Progenitor cell of endocrine pancreas (in vitro differentiated cells): ENCODE data around the gene SPPL3. TPM values are rescaled to one million over a fixed set of nuclear protein-coding genes. Genes with fewer than 3 reads are reported as not detected.

Experiments used
- DNase-seq: peaks from one replicate; pipeline ENCODE4 v3.0.0; 2021; ENCODE audit warnings: low spot score; ENCODE audit not compliant: unreplicated experiment
- H3K27ac Mint-ChIP-seq: 2 replicates; pipeline ENCODE4 v1.8.0; 2021; ENCODE audit warnings: mild to moderate bottlenecking, moderate library complexity, mixed read lengths
- H3K27me3 Mint-ChIP-seq: 2 replicates; pipeline ENCODE4 v1.8.0; 2021; ENCODE audit warnings: mixed read lengths
- H3K36me3 Mint-ChIP-seq: 2 replicates; pipeline ENCODE4 v1.8.0; 2022; ENCODE audit warnings: mixed read lengths; ENCODE audit not compliant: insufficient read depth
- H3K4me1 Mint-ChIP-seq: 2 replicates; pipeline ENCODE4 v1.8.0; 2021; ENCODE audit warnings: low read depth, mixed read lengths
- H3K4me3 Mint-ChIP-seq: 2 replicates; pipeline ENCODE4 v1.8.0; 2021; ENCODE audit warnings: low read depth, mild to moderate bottlenecking, moderate library complexity, mixed read lengths
- H3K9me3 Mint-ChIP-seq: 2 replicates; pipeline ENCODE4 v1.8.0; 2021; ENCODE audit warnings: low read depth, mixed read lengths
- total RNA-seq: library from RNA; stranded (reverse); gene quantifications from 2 replicates; pipeline ENCODE4 v1.2.1, GENCODE V29; 2021
- TF ChIP-seq, protein P1 (sequence below): fragments of 200-600 bp; sonication (generic); IDR thresholded peaks from one replicate; pipeline ENCODE4 v1.5.0; 2021; ENCODE audit warnings: antibody characterized with exemption, mild to moderate bottlenecking; ENCODE audit not compliant: unreplicated experiment

Gene SPPL3
- total RNA-seq, 1 donor from 2014 or later = 70.2 TPM

DNA sequence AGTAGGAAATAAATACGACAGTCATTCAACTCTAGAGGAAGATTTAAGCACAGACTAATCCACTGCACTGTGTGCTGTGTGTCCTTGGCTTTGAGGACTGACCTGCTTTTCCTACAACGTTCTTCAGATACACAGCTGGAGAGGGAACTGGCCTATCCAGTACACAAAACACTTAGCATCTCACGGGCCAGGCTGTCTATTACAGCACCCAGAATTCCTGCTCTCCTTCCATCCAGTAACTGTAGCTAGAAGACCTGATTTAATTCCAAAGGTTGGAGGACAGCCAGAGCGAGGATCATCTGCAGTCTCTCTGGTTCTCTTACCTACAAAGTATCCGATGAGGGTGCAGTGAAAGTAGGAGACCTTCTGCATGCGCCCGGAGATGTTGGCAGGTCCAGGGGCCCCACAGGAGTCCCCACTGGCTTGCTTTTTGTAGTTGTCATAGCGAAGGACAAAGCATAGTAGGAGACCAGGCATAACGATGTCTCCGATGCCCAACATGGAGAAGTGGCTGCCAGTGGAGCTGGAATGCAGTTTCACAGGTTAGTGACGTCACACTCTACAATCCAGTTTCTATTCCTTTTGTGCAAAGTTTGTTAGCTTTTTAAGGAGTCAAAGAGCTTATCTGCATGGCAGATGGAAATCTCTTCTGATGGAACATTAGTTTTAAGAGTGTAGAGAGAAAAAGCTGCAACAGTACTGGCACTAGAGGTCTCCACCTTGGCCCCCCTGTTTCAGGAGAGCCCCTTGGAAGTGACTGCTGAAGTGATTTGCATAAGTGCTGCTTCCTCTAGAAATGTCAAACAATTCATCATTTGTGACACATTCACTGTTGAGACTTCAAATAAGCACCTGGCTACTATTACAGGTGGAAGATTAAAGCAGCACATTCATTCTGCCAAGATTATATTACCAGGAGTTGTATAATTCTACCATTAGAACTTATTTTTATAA, 136.8 kb downstream of the SPPL3 start:
- Mint-ChIP-seq H3K36me3 (peaks cover 25% of the 10 kb centered on the region), H3K27ac (peak overlapping the region; percentile 70), H3K27me3 (no peaks in the 10 kb centered on the region), H3K4me1 (peaks cover 13% of the 10 kb centered on the region), H3K9me3 (no peaks in the 10 kb centered on the region), H3K4me3 (no peak overlapping the region)
- DNase-seq = no peak
- TF ChIP-seq, protein P1, sequence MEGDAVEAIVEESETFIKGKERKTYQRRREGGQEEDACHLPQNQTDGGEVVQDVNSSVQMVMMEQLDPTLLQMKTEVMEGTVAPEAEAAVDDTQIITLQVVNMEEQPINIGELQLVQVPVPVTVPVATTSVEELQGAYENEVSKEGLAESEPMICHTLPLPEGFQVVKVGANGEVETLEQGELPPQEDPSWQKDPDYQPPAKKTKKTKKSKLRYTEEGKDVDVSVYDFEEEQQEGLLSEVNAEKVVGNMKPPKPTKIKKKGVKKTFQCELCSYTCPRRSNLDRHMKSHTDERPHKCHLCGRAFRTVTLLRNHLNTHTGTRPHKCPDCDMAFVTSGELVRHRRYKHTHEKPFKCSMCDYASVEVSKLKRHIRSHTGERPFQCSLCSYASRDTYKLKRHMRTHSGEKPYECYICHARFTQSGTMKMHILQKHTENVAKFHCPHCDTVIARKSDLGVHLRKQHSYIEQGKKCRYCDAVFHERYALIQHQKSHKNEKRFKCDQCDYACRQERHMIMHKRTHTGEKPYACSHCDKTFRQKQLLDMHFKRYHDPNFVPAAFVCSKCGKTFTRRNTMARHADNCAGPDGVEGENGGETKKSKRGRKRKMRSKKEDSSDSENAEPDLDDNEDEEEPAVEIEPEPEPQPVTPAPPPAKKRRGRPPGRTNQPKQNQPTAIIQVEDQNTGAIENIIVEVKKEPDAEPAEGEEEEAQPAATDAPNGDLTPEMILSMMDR = no peak

DNA sequence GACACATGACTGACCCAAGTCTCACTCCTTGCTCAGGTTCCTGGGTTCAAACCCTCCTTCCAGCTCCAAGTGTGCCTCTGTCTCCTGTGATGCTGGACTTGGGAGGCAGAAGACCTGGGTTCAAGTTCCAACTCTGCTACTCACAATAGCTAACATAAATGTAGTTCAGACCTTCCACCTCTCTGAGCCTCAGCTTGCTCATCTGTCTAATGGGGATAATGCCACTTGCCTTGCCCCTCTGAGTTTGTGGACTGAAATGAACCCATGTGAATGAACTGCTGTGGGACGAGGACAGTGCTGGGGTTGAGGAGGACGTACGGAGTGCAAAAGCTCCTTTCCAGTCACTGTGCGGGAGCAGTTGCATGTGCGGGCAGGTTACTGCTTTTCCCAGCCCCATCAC, 137.6 kb downstream of the SPPL3 start:
- TF ChIP-seq, protein P1 = no peak
- H3K27me3 Mint-ChIP-seq = no peaks in the 10 kb centered on the region
- DNase-seq = no peak
- no peak overlapping the region for H3K27ac Mint-ChIP-seq
- no peak overlapping the region for H3K4me3 Mint-ChIP-seq
- H3K9me3 Mint-ChIP-seq = no peaks in the 10 kb centered on the region
- H3K4me1 Mint-ChIP-seq = peaks cover 17% of the 10 kb centered on the region
- H3K36me3 Mint-ChIP-seq = peaks cover 22% of the 10 kb centered on the region

DNA sequence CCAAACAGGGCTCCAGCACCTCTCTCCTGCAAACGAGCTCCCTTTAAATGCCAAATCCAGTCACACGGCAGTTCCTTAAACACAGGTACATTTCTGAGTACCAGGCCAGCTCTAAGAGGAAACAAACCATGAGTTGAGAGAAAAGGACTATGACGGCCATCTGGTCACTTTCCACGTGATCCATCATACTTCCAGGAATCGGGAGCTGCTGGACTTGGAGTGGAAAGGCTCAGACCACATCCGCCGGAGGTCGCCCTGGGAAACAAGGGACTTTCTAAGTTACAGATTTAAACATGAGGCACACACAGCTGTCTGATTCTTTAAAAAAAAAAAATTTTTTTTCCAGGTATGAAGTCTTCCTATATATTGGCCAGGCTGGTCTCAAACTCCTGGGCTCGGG, 139.3 kb downstream of the SPPL3 start:
- no peaks in the 10 kb centered on the region for H3K9me3 Mint-ChIP-seq
- no peak overlapping the region for H3K27ac Mint-ChIP-seq

DNA sequence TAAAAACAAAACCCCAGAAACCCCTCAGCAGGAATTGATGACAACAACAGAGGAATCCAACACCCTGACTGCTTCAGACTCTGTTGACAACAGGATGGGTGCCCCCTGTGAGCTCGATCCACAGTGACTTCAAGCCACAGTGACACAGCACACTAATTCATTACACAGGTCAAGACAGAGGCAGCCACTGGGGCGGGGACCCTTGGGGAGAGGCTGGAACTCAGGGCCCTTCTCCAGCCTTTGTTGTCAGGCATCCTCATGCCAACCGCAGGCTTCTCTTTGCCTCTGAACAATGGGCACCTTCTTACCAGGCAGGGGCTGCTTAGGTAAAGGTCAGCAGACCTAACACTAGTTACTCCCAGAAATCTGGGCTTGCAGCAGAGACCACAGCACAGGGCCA, 140.9 kb downstream of the SPPL3 start:
- TF ChIP-seq, protein P1 = no peak
- Mint-ChIP-seq H3K36me3 (peaks cover 29% of the 10 kb centered on the region), H3K4me3 (no peak overlapping the region), H3K27ac (no peak overlapping the region), H3K4me1 (peaks cover 19% of the 10 kb centered on the region), H3K9me3 (no peaks in the 10 kb centered on the region), H3K27me3 (no peaks in the 10 kb centered on the region)
- no peak for DNase-seq

More for the DNA sequence above, 139.3 kb downstream of the SPPL3 start:
- Mint-ChIP-seq H3K36me3 (peaks cover 30% of the 10 kb centered on the region), H3K4me1 (peaks cover 22% of the 10 kb centered on the region), H3K4me3 (no peak overlapping the region), H3K27me3 (no peaks in the 10 kb centered on the region)
- TF ChIP-seq, protein P1 = no peak
- no peak for DNase-seq

DNA sequence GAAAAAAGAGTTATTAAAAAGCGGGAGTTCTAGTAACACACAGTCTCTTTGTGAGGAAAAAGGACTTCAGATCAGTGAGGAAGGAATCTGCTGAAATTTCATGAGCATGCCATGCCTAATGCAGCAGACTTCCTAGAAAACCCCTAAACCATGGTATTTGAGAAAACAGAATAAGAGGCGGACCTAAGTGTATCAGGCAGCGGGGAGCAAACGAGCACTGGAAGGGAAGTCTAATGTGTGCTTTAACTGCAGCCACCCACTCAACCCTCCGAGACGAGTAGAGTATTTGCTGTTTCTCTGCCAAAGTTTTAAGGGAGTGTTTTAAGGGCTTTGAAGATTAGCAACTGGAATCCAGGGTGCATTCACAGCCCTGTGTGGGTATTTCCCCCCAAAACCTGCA, 142.1 kb downstream of the SPPL3 start:
- Mint-ChIP-seq H3K36me3 (peaks cover 23% of the 10 kb centered on the region), H3K27ac (peak overlapping the region; percentile 90), H3K9me3 (no peaks in the 10 kb centered on the region)

More for the DNA sequence above, 142.1 kb downstream of the SPPL3 start:
- no peak overlapping the region for H3K4me3 Mint-ChIP-seq
- DNase-seq = no peak
- peaks cover 10% of the 10 kb centered on the region for H3K4me1 Mint-ChIP-seq
- TF ChIP-seq, protein P1 = no peak
- no peaks in the 10 kb centered on the region for H3K27me3 Mint-ChIP-seq
